ENCODE results near the gene LCNL1.

LCNL1 gene

DNA sequence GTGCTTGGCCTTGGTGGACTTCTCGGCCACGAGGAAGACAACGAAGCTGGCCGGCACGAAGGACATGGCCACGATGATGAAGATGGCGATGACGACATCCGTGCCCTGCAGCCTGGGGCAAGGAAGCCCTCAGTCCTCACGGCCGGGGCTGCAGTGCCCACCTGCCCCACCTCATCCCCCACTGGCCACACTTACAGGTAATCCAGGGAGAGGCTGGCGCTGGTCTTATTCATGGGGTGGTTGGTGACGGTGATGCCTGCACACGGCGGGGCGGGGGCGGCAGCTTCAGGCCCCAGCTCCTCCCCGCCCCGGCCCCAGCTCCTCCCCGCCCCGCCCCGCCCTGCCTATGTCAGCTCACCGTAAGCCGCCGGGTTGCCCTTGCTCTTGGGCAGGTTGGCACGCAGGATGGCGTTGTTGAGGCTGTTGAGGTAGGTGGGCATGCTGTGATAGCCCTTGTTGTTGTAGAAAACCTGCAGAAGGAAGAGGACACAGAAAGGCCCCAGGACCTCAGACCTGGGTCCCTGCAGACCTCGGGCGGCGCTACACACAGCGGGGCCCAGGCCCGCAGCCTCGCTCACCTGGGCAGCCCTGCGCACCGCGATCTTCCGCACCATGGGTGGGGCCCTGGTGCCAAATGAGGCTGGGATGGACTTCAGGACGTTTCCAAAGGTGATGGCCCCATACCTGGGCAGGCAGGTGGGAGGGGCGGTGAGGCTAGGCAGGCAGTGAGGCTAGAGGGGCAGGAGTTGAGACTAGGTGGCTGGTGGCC lies 29.3 kb downstream of the LCNL1 start:
- no peak overlapping the region for H3K4me3 ChIP-seq
- no peak overlapping the region for H3K27ac ChIP-seq
- H3K36me3 ChIP-seq (ENCODE audit: insufficient read depth, low read length), result no peaks in the 10 kb centered on the region
- no peak for DNase-seq (ENCODE audit: low read depth, low spot score)
- no peak overlapping the region for H3K9ac ChIP-seq (ENCODE audit: insufficient read length)
- no peaks in the 10 kb centered on the region for H3K9me3 ChIP-seq (ENCODE audit: low read depth, low read length)
- no peak for TF ChIP-seq EZH2 (IDR thresholded peaks at IDR 0.05)
- no peak for TF ChIP-seq POLR2AphosphoS5 (IDR thresholded peaks at IDR 0.05; ENCODE audit: borderline replicate concordance, low read depth, low read length)
- no peak for TF ChIP-seq FOXP2 (optimal IDR thresholded peaks at IDR 0.05; ENCODE audit: control extremely low read depth, extremely low read length, insufficient read depth)

GRCh38 chr9:137012694-137013570 lies 30.1 kb downstream of the LCNL1 start:
- Histone ChIP-seq H3K9me3 (ENCODE audit: low read depth, low read length) (no peaks in the 10 kb centered on the region), H3K9ac (ENCODE audit: insufficient read length) (no peak overlapping the region), H3K36me3 (ENCODE audit: insufficient read depth, low read length) (no peaks in the 10 kb centered on the region), H3K4me3 (peak overlapping the region; percentile 53), H3K27ac (no peak overlapping the region)
- DNase-seq (ENCODE audit: low read depth, low spot score), result no peak
- TF ChIP-seq FOXP2 (optimal IDR thresholded peaks at IDR 0.05; ENCODE audit: control extremely low read depth, extremely low read length, insufficient read depth) (no peak), EZH2 (IDR thresholded peaks at IDR 0.05) (no peak), POLR2AphosphoS5 (IDR thresholded peaks at IDR 0.05; ENCODE audit: borderline replicate concordance, low read depth, low read length) (no peak)

DNA sequence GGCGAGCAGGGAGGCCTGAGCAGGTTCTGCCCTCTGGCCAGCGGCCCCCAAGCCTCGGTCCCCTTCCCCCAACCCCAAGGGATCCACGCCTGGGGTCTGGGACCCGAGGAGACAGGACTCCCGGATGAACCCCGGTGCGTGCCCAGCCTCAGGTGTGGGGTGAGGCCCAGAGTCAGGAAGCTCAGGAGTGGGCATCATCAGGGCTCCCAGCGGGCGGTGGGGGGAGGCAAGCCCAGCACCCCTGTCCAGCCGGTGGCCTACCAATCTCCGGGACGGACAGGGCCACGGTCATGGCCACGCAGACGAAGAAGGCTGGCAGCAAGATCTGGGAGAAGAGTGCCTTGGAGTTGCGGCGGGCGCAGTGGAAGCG lies 30.8 kb downstream of the LCNL1 start:
- no peak for DNase-seq (ENCODE audit: low read depth, low spot score)
- H3K9me3 ChIP-seq (ENCODE audit: low read depth, low read length), result no peaks in the 10 kb centered on the region
- no peak overlapping the region for H3K27ac ChIP-seq
- H3K4me3 ChIP-seq, result peak overlapping the region; percentile 53
- no peak overlapping the region for H3K9ac ChIP-seq (ENCODE audit: insufficient read length)
- no peaks in the 10 kb centered on the region for H3K36me3 ChIP-seq (ENCODE audit: insufficient read depth, low read length)
- TF ChIP-seq EZH2 (IDR thresholded peaks at IDR 0.05), result no peak
- no peak for TF ChIP-seq POLR2AphosphoS5 (IDR thresholded peaks at IDR 0.05; ENCODE audit: borderline replicate concordance, low read depth, low read length)
- no peak for TF ChIP-seq FOXP2 (optimal IDR thresholded peaks at IDR 0.05; ENCODE audit: control extremely low read depth, extremely low read length, insufficient read depth)

DNA sequence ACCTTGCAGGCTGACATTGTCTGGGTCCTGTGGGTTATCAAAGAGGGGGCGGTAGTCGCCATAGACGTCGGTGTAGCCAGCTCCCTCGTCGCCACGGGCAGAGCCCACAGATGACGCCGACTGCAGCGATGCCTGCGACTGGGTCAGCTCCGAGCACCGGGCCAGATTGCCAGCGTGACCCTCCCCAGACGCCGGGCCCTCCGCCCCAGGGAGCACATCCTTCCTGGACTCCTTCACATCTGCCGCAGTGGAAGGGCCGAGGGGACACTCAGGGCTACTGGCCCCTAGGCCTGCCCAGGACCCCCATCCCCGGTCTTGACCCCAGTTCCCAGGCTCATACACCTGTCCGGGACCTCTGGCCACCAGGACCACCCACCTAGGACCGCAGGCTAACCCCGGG lies 31.4 kb downstream of the LCNL1 start:
- H3K36me3 ChIP-seq (ENCODE audit: insufficient read depth, low read length), result no peaks in the 10 kb centered on the region
- no peak overlapping the region for H3K9ac ChIP-seq (ENCODE audit: insufficient read length)
- H3K4me3 ChIP-seq, result no peak overlapping the region
- no peak for DNase-seq (ENCODE audit: low read depth, low spot score)
- H3K27ac ChIP-seq, result no peak overlapping the region
- TF ChIP-seq EZH2 (IDR thresholded peaks at IDR 0.05), result no peak
- TF ChIP-seq POLR2AphosphoS5 (IDR thresholded peaks at IDR 0.05; ENCODE audit: borderline replicate concordance, low read depth, low read length), result no peak
- TF ChIP-seq FOXP2 (optimal IDR thresholded peaks at IDR 0.05; ENCODE audit: control extremely low read depth, extremely low read length, insufficient read depth), result no peak
- no peaks in the 10 kb centered on the region for H3K9me3 ChIP-seq (ENCODE audit: low read depth, low read length)

DNA sequence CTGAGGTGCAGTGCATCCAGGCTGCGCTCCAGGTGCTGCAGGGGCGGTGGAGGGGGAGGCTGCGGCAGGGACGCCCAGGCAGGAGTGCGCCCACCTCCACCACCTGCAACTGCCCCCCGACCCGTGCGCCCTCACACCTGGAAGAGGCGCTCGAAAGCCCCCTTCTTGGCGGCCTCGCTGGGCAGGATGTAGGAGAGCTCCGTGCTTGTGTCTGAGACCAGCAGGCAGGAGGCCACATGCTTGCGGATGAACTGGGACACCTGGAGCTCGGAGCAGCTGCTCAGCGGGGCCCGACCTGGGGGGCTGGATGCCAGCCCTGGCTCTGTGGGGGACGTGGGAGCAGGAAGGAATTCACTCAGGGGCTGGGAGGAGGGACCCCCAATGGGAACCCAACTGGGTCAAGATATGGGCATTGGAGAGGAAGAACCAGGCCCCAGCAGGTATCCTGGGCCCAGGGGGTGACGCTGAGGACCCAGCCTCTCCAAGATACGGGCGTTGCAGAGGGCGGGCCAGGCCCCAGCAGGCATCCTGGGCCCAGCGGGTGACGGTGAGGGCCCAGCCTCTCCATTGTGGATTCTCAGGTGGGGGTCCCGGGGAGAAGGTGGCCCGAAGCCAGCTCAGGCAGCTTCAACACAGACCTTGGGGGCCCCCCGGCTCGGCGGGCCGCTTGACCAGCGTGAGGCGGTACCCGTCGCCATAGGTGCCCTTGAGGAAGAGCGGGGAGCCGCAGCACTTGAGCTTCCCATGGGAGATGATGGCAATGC lies 32.2 kb downstream of the LCNL1 start:
- DNase-seq (ENCODE audit: low read depth, low spot score), result no peak
- Histone ChIP-seq H3K9ac (ENCODE audit: insufficient read length) (no peak overlapping the region), H3K4me3 (no peak overlapping the region), H3K36me3 (ENCODE audit: insufficient read depth, low read length) (no peaks in the 10 kb centered on the region), H3K27ac (no peak overlapping the region), H3K9me3 (ENCODE audit: low read depth, low read length) (no peaks in the 10 kb centered on the region)
- TF ChIP-seq POLR2AphosphoS5 (IDR thresholded peaks at IDR 0.05; ENCODE audit: borderline replicate concordance, low read depth, low read length) (no peak), FOXP2 (optimal IDR thresholded peaks at IDR 0.05; ENCODE audit: control extremely low read depth, extremely low read length, insufficient read depth) (no peak), EZH2 (IDR thresholded peaks at IDR 0.05) (no peak)

- DNase-seq (ENCODE audit: low read depth, low spot score), result no peak
- Histone ChIP-seq H3K9me3 (ENCODE audit: low read depth, low read length) (no peaks in the 10 kb centered on the region), H3K9ac (ENCODE audit: insufficient read length) (no peak overlapping the region), H3K36me3 (ENCODE audit: insufficient read depth, low read length) (no peaks in the 10 kb centered on the region), H3K27ac (no peak overlapping the region), H3K4me3 (no peak overlapping the region)
- TF ChIP-seq POLR2AphosphoS5 (IDR thresholded peaks at IDR 0.05; ENCODE audit: borderline replicate concordance, low read depth, low read length), result no peak
Measured at GRCh38 chr9:137015540-137015930, 32.7 kb downstream of the LCNL1 start.

GRCh38 chr9:137015976-137016375 lies 33.2 kb downstream of the LCNL1 start:
- H3K36me3 ChIP-seq (ENCODE audit: insufficient read depth, low read length), result no peaks in the 10 kb centered on the region
- no peak for TF ChIP-seq EZH2 (IDR thresholded peaks at IDR 0.05)
- no peak for TF ChIP-seq POLR2AphosphoS5 (IDR thresholded peaks at IDR 0.05; ENCODE audit: borderline replicate concordance, low read depth, low read length)
- TF ChIP-seq FOXP2 (optimal IDR thresholded peaks at IDR 0.05; ENCODE audit: control extremely low read depth, extremely low read length, insufficient read depth), result no peak
- no peak overlapping the region for H3K4me3 ChIP-seq
- no peak overlapping the region for H3K9ac ChIP-seq (ENCODE audit: insufficient read length)
- no peak overlapping the region for H3K27ac ChIP-seq
- no peak for DNase-seq (ENCODE audit: low read depth, low spot score)
- H3K9me3 ChIP-seq (ENCODE audit: low read depth, low read length), result no peaks in the 10 kb centered on the region

- no peak overlapping the region for H3K4me3 ChIP-seq
- H3K36me3 ChIP-seq (ENCODE audit: insufficient read depth, low read length), result no peaks in the 10 kb centered on the region
- no peak overlapping the region for H3K9ac ChIP-seq (ENCODE audit: insufficient read length)
- no peak for DNase-seq (ENCODE audit: low read depth, low spot score)
- H3K27ac ChIP-seq, result no peak overlapping the region
- H3K9me3 ChIP-seq (ENCODE audit: low read depth, low read length), result no peaks in the 10 kb centered on the region
- TF ChIP-seq EZH2 (IDR thresholded peaks at IDR 0.05) (no peak), POLR2AphosphoS5 (IDR thresholded peaks at IDR 0.05; ENCODE audit: borderline replicate concordance, low read depth, low read length) (no peak), FOXP2 (optimal IDR thresholded peaks at IDR 0.05; ENCODE audit: control extremely low read depth, extremely low read length, insufficient read depth) (no peak)
Measured at GRCh38 chr9:137016436-137016835, 33.6 kb downstream of the LCNL1 start.
